T-helper 2 cell (primary cell): ENCODE results near the gene UTP11.
"Not testable (repeated sequence)": the region's sequence is repeated elsewhere in the genome, so short reads cannot be mapped to it uniquely, and the experiment has no call there.

Experiments used
- DNase-seq, 5 experiments: peaks; one replicate each; pipeline versions ENCODE4 v3.0.0 to v3.0.0-alpha.2; 2012 to 2022
- total RNA-seq, 2 donors: gene quantifications; one replicate each; lab custom pipeline; 2026; lab: John Stamatoyannopoulos, UW

UTP11 gene, protein sequence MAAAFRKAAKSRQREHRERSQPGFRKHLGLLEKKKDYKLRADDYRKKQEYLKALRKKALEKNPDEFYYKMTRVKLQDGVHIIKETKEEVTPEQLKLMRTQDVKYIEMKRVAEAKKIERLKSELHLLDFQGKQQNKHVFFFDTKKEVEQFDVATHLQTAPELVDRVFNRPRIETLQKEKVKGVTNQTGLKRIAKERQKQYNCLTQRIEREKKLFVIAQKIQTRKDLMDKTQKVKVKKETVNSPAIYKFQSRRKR
- 21.2 to 22.0 reads per million in 2 donors for total RNA-seq

DNA sequence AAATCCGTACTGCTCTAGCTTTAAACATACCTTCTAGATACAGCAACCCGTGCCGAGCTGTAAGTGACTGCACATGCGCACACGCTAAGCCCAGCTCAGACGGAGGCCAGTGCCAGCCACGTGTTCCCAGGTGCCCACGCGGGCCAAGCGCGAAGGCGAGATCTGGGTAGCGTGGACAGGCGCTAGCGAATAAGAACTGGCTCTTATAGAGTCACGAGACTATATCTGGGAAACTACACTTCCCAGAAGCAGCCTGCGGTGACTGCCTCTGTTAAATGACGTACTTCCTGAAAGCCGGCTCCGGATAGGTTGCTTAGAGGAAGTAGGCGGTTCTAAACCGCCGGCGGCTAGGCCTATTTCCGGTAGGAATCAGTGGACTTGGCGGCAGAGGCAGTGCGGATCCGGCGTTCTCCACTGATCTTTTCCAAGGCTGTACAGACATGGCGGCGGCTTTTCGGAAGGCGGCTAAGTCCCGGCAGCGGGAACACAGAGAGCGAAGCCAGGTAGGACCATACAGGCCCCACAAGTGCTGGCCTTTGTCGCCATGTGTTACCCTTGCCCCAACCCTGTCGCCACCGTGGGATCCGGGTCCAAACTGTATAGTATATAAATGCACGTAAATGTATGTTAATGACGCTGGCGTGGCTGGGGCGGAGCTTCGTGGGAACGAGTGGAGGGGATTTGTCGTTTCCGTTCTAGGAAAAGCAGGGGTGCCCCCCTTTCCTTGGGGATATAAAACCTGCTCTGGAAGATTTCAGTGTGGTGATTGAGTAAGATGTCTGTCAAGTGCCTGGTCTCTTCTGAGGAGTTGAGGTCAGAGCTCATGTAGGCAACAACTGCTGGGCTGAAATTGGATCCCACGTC, at the start of gene UTP11:
Gene UTP11, plus strand, starts transcription at position 372 of the 864 bp plus-strand sequence. Its CDS starts 69 bp downstream, at position 441.
- DNase-seq: peak; percentile 65 to 98 (median 86)

DNA sequence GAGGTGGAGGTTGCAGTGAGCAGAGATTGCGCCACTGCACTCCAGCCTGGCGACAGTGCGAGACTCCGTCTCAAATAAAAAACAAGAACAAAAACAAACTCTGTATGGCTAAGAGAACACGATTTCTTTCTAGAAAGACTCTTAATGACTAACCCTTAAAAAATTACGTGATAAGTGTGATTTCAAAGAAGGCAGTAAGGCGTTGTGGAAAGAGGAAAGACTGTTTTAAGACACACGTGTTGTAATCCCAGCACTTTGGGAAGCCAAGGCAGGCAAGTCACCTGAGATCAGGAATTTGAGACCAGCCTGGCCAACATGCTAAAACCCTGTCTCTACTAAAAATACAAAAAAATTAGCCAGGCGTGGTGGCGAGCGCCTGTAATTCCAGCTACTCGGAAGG, 48.4 kb upstream of the UTP11 start:
- not testable (repeated sequence) for DNase-seq

DNA sequence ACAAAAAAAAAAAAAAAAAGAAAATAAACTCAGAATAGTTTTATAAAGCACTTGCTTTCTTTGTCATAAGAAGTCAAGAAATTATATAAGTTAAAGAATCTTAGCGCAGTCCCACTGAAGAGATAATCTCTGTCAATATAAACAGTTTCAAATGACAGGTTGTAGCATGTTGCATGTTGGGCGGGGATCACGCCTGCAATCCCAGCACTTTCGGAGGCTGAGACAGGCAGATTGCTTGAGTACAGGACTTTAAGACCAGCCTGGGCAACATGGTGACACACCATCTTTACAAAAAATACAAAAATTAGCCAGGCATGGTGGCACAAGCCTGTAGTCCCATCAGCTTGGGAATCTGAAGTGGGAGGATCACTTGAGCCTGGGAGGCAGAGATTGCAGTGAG, 47.2 kb upstream of the UTP11 start:
- DNase-seq: no peak

DNA sequence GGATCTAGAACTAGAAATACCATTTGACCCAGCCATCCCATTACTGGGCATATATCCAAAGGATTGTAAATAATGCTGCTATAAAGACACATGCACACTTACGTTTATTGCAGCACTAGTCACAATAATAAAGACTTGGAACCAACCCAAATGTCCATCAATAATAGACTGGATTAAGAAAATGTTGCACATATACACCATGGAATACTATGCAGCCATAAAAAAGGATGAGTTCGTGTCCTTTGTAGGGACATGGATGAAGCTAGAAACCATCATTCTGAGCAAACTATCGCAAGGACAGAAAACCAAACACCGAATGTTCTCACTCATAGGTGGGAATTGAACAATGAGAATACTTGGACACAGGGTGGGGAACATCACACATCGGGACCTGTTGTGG, 38.9 kb upstream of the UTP11 start:
- DNase-seq: not testable (repeated sequence)

DNA sequence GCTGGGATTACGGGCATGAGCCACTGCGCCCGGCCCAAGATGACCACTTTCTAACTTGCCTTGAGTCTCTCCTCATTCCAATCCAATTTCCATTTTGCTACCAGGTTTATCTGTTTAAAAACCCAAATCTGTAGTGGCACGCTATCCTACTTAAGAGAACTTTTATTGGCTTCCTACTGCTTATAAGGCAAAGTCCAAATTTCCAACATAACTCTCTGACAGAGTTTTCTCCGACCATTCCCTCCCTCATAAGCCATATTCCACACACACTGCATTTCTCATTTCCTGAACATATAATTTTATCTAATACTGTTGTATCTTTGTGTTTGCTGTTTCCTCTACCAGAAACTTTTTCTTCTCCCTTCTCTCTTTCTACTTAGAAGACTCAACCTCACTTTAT, 38.0 kb upstream of the UTP11 start:
- DNase-seq: no peak

DNA sequence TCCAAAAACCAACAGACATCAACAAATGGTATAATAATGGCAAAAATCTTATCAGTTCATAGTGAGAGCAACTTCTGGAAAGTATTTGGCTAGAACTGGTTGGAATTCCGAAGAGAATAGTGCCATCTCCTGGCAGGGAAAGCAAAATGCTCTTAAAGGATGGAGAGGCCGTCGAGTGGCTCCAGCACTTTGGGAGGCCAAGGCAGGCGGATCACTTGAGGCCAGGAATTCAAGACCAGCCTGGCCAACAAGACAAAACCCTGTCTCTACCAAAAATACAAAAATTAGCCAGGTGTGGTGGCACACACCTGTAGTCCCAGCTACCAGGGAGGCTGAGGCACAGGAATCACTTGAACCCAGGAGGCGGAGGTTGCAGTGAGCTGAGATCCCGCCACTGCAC, 37.5 kb upstream of the UTP11 start:
- DNase-seq: not testable (repeated sequence)

DNA sequence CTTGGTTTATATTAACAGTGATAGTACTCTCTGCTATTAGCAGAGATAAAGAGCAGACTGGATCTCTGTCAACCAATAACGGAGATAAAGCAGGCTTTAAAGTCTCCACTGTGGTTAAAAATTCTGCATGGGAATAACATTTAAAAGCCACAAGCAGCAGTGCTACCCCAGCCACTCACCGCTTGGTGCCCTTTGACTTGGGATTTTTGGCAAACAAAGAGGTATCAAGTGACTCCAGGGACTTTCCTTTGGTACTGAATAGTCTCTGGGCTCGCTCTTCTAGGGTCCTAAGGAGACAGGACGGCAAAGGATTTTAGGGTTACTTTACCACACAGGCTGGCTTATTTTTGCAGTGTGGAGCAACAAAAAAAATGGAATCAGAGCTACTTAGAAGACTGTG, 34.0 kb upstream of the UTP11 start:
- no peak for DNase-seq

DNA sequence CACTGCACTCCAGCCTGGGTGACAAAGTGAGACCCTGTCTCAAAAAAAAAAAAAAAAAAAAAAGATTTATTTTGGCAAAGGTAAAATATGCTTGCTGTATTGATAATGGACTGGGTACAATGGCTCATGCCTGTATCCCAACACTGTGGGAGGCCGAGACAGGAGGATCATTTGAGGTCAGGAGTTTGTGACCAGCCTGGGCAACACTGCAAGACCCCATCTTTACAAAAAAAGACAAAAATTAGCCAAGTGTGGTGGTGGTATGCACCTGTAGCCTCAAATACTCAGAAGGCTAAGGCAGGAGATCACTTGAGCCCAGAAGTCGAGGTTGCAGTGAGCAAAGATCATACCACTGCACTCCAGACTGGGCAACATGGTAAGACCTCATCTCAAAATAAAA, 29.0 kb upstream of the UTP11 start:
- DNase-seq: no peak

DNA sequence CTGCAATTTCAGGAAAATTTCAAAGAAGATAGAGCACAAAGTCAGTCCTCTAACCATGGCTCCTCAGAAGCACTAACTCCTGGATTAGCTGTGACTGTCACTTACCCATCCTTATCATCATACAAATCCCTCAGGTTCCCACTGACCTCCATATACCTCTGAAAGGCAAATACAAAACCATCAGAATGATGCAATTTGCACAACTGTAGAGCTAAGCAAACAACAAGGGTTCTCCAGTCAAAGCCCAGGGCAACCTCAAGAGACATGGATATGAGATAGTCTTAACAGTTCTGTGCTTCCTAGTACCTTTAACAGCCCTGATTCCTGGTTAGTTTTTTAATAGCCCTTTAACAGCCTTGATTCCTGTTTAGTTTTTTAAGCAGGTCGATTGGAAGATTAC, 24.9 kb upstream of the UTP11 start:
- DNase-seq: no peak

DNA sequence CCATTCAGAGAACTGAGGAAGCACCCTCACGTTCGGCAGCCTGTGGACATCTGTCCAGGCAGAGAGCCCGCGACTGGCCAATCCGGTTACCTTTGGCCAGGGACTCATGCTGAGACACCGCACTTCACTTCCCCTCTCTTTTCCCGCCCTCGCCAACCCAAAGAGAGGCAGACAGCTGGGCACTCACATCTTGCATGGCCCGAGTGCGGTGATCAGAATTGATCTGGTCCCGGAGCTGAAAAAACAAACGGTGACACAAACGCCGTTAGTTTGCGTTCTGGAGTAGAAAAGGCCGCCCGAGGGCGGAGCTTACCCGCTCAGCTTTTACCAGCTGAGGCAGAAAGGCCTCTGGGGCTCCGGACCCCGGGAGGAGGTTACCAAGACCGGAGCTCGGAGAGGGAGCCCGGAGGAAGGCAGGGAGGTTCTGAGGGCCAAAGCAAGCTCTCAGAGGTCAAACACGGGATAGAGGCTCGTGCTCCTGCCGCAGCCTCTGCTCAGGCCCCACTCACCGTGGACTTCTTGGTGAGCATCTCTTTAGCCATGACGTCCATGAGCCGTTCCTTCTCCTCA, 23.1 kb upstream of the UTP11 start:
- peak in 2 of 5 experiments; percentile 31 to 51 for DNase-seq

DNA sequence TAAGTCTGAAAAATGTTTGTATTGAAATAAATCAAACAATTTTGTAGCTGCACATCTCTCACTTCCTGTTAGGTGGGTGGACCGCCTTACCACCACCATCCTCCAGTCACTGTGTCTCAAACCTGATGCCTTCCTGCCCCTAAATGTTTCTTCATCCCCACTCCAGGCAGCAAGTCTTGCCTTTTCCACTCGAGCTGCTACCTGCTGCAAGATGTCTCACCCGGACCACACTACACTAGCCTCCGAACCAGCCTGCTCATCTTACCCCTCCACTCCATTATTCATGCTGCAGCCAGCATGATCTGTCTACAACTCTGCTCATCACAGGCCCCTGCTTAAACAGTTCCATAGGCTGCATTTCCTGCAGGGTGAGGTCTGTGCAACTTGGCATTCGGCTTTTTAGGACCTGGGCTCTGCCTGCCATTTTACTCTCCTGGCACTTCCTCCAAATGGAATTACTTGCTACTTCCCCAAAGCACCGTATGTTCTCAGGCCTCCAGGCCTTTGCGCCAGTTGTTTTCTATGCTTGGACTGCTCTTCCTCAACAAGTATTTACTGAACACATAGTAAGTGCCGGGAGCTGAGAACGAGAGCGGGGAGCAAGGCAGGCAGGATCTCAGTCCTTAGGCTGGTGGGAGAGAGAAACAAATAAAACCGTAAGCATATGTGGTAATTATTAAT, 17.5 kb upstream of the UTP11 start:
- peak in 1 of 5 experiments; percentile 46 for DNase-seq

DNA sequence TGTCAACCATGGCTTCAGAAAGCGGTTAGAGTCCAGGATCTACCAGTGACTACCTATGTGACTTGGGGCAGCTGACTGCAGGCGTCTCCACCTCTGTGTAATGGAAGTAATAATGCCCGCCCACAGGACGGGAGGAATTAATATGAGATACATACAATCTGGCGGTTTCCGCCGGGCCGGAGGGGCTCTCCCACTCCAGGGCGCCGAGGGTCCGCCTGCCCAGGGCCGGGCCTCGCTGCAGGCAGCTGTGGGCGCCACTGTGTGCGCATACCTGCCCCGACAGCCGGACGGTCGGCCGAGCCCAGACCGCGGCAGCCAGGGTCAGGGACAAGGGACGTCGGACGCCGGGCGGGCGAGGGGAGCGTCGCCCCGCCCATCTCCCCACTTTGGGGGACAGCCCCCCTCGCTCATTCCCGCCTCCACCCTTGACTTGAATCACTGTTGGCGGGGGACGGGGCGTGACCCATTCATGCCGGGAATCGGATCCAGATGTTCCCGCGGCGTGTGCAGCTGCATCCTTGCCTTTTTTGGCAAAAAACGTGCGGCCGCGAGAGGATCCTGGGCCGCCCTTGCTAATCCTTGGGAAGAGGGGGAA, 16.7 kb upstream of the UTP11 start:
- no peak for DNase-seq

DNA sequence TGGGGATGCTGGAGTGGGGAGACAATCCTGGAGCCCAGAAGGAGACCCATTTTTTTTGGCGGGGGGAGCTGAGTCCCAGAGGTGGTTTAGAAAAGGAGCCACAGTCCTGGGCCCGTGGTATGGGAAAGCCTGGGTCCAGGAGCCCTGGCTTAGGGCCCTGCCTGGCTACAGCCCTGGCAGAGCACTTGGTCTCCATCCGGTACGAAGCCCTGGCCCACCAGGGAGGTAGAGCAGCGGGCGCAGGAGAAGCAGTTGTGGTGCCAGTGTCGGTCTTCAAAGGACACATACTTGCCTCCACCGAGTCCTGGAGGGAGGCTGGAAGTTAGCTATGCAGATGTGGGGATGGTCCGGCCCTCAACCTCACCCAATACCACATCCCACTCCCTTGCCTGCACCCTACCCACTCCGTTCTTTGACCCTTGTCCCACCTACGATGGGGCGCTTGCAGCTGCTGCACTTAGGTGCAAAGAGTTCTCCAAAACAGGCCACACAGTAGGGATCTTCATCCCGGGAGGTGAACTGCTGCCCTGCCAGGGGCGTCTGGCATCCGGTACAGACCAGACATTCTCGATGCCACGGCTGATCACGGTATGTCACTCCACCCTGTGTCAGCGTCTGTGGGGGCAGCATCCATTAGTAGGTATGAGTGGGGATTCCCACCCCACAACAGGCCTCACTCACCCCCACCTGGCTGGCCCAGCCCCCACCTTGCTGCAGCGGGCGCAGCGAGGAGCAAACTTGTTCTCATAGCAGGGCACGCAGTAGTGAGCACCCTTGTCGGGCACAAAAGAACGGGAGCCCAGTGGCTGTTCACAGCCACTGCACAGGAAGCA, 15.1 kb upstream of the UTP11 start:
- DNase-seq: no peak

DNA sequence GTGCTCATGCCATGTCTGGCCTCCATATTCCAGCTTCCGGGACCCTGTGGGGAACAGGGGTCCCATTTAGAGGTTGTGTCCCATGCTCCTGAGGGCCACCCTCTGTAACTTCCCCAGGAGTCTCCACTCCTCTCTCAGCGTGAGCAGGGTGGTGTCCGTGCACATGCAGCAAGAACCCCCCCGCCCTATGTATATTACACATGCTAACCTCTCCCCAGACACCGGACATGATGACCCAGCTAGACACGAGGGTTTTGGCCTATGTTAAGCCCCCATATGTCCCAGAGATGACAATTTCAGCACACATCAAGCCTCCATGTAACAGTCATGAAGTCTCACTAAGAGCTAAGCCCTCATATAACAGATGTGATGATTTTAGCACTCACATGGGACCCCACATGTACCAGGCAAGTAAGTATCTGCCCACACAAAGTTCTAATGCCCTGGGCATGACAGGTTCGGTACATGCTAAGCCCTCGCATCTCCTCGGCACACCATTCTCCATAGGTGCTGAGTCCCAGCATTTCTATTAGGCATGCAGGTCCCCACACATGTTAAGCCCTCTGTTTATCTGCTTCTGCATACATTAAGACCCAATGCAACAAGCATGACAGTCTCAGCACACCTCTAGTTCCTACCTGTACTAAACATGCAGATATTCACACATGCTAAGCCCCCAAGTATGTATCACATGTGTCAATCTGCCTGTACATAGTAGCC, 14.3 kb upstream of the UTP11 start:
- no peak for DNase-seq

DNA sequence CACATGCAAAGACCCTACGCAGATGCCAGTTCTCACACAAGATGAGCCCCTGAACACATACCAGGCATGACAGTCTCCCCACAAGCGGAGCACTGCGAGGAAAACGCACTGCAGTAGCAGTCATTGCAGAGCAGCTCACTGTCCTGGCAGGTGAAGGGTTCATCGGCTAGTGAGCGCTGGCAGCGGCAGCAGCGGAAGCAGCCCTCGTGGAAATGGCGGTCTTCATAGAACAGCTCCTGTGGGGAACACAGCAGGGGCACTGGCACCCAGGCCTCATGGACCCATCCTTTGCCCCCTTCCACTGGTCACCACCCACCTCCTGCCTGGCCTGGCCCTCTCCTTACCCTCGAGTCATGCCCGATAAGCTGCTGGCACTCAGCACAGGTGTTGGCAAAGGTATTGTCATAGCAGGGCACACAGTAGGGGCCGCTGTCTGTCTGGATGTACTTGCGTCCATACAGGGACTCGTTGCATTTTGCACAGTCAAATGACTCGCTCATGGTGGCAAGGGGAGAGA, 13.6 kb upstream of the UTP11 start:
- no peak for DNase-seq

DNA sequence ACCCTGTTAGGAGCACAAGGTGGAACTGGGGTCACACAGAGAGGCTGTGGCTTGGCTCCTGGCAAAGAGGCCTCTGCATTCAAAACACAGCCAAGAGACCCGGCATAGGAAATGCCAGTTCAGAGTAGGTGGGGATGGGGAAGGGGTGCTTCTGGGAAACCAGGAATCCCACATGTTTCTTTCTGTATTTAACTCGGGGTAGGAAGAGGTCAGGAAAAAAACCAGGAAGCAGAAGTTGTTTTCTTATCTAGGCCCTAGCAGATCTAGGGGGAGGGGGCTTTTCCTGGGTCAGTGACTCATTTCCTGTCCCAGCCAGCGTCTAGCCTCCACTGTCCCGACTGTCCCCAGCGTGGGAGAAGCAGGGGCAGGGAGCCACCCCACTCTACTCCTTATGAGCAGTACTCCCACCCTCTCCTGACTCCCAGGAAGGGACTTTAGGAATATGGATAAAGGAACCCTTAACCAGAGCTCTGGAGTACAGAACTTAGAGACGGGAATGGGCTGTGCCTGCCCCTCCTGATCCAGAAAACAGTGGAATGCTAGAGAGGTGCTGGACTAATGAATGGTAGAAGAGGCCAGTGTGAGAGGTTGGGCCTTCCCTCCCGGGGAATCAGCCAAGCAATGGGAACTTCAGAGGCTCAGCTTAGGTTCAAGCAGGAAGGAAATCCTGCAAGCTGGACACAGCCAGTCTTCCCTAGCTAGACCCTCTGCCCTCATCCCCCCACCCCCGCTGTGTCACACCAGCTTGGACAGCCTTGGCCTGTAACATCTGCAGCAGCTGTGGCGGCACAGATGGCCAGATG, 12.9 kb upstream of the UTP11 start:
- no peak for DNase-seq

DNA sequence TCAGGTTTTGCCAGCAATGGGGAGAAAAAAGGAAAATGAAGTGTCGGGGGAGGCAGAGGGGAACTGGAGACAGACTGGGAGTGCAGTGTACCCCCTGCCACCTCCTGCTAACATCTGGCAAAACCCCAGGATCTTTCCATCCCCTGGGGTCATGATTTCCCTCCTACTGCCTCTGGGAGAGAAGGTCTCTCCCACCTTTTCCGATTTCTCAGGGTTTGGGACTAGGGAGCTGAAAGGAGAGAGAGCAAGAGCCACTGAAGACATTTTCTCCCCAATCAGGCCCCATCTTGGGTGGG, 12.4 kb upstream of the UTP11 start:
- no peak for DNase-seq

DNA sequence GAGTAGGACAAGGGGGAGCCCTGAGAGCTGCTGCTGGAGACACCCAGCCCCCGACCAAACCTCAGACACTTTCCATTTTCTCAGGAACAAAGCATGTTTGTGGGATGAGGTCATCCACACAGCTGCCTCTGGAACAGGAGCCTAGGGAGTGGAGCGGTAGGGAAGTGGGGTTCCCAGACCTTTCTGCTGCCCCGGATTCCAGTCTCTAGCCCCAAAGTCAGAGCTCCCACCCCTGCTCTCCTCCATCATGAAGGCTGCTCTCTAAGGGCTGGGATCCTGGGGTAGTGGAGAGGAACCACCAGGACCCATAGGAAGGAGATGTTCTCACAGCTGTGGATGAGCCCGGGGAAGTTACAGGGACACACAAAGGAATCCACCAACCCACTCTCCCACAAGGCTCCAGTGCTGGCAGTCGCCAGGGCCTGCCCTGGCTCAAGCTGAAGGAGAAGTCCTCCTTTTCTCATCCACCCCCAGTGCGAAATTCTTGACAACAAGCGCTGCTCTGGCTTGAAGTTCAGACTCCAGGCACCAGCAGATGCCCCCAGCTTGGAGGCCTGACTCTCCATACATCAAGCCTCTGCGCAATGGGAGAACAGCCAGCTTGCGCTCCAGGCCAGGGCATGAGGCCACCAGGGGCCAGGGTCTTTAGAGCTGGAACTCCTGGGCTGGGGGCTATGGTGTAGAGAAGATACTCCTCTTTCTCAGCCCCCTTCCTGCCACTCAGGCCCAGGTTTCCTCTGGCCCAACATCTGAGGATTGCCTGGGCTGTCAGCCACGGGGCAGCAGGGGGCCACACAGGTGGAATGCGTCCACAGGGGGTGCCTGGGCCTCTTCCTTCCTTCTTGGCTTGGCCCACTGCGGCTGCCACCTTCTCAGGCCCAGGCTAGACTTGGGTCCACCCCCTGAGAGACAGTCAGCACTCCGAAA, 11.7 kb upstream of the UTP11 start:
- DNase-seq: peak in 1 of 5 experiments; percentile 56
